GM19328 (cell line): ENCODE measurements around the gene RALGPS1.

ENCODE experiments used
- ATAC-seq: cut with Tn5 transposase; IDR thresholded peaks from one replicate; pipeline ENCODE4 v1.9.1; 2021; ENCODE audit warnings: mild to moderate bottlenecking, moderate library complexity; ENCODE audit not compliant: unreplicated experiment

The RALGPS1 gene

DNA sequence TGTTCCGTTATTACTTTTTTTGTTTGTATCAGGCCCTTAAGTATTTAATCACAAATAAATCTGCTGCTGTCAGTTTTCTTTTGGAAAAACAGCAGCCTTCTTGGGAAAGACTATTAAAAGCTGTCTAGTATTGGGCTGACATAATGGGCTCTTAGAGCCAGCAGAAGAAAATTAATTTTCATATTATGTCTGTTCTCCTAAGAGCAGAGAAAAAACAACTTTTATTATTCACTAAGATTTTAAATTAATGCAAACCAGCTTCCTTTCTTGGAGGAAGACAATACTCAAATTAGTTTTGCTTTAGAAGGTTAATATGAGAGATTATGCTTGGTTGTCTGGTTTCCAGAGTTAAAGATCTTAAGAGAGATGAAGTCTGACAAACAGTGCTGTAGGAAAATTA is 319.4 kb downstream of the RALGPS1 start:
- no peak for ATAC-seq

DNA sequence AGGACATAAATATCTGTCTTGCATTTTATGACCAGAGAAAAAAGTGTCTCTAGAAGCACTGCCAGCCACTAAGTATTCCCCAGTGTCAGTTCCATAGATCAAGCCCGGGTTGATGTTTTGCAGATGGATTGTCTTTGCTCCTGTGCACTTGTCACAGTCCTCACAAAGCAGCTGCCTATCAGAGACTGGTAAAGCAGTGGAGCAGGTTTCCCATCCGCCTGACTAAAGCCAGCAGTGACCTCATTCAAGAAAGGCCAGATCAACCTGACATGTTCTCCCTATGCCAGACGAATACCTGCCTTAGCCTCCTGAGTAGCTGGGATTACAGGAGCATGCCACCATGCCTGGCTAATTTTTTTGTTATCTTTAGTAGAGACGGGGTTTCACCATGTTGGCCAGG is 323.2 kb downstream of the RALGPS1 start:
- no peak for ATAC-seq

DNA sequence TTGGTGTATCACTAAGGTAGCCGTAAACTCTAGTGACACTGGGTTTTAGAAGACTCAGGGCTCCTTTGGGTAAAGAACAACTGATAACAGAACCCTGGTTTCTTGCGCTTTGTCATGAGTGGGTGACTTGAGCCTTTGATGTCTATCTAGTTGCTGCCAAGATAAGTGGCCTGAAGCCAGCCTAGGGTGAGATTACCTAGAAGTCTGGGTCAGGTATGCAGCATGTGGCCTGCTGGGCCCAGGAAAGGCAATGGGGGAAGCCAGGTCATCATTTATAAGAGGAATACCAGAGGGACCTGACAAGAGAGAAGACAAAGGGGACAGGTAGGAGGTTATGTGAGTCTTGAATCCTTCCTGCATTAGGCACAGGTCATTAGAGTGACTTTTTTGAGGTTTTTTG is 326.8 kb downstream of the RALGPS1 start:
- ATAC-seq, result no peak

DNA sequence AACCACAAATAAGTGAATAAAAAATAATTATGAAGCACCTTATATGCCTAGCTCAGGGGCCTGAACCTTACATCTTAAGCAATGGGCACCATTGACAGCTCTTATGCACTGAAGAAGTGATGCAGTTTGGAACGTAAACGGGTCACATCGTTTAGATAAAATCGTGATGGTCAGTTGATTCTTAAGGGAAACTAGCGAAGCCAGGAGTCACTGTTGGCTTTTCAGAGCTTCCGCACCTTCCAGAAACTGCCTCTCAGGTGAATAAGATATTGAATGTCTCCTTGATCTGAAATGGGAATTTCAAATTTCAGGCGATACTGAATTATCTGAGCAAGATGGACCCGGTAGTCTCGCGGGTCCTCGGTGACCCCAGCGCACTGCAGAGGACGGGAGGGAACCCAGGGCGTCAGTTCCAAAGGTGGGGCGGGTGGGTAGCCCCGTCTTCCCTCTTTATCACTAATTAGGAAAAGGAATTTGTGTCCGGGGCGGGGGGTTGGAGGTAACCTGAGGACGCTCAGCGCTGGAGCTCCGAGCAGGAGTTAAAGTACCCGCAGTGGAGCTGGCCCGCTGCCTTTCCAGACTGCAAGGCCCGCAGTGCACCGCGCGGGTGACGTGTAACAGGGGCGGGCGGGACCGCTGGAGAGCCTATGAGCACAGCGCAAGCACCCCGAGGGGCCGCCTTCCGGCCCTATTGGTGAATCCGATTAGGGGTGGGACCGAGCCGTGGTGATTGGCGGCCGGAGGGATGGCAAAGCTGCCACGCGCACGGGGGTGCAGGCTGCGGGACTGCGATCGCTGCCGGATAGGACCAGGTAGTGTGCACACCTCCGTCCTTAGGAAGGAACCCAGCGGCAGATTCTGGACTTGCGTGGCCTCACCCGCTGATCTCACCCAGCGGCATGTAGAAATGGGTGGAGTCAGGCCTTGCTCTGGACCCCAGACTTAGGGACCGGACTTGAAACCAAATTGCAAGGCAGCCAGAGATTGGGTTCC is 330.3 kb downstream of the RALGPS1 start:
- peak; percentile 100 for ATAC-seq

DNA sequence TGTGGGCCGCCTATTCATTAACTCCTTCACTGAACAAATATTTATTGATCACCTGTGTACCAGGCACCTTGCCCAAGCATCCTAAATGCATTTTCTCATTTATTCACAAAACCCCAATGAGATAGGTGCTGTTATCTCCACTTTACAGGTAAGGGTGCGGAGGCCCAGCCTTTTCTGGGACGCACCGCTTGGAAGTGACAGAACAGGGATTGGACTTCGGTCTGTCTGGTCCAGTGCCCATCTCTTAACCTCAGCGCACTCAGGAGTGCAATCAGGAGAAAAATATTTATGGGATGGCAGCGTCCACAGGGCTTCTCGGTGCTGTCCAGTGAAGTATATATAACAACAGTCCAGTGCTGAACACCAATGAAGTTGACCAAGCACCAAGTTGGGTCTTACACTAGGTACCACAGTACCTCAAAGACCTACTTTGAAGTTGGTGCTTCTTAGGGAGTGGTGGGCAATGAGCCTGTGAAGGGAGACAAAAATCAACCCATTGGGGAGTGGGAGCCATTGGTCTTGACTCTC is 331.1 kb downstream of the RALGPS1 start:
- ATAC-seq, result no peak

DNA sequence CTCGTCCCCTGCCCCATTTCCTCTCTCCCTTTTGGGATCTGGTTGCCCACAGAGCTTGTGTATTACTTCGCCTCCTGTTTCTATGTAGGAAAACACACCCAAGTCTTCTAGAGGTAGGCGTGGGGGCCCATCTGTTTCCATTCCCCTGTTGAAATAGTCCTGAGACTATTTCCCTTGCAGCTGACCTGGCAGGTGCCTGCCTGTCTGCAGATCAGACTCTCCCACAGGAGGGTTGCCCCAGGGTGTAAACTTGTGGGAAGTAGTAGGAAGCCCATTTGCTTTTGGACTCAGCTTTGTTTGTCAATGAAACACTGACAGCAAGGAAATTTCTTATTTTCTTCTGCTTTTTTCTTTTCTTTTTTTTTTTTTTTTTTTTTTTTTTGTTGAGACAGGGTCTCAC is 333.7 kb downstream of the RALGPS1 start:
- no peak for ATAC-seq

DNA sequence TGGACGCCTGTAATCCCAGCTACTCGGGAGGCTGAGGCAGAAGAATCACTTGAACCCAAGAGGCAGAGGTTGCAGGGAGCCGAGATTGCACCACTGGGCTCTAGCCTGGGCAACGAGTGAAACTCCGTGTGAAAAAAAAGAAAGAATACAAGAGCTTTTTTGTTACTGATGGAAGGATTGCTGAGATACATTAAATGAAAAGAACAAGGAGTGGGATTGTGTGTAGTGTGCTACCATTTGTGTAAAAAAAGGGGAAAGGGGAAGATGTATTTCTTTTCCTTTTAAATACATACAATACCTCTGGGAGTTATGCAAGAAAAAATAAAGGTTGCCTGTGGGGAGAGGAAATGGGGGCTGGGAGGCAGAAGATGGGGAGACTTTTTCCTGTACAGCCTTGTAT is 335.3 kb downstream of the RALGPS1 start:
- ATAC-seq, result no peak

DNA sequence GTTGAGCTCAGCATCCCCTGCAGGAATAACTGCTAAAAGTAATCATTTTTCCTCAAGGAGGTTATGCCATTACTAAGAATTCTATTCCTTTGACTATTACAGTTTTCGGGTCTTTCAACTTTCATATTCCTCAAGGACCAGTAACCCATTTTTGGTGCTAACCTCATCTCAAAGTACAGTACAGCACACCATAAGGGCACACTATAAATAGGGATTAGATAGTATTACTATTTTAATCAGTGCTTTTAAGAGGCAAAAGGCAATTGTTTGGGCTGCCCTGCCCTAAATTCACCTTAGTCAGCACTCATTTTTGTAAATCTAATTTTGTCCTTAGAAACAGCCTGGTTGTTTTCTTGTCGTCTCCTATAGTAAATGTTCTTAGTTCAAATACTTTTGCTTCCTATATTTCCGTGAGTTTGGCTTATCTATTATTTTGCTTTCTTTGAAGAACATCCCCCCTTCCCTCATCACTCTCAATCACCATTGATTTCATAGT is 336.4 kb downstream of the RALGPS1 start:
- no peak for ATAC-seq

DNA sequence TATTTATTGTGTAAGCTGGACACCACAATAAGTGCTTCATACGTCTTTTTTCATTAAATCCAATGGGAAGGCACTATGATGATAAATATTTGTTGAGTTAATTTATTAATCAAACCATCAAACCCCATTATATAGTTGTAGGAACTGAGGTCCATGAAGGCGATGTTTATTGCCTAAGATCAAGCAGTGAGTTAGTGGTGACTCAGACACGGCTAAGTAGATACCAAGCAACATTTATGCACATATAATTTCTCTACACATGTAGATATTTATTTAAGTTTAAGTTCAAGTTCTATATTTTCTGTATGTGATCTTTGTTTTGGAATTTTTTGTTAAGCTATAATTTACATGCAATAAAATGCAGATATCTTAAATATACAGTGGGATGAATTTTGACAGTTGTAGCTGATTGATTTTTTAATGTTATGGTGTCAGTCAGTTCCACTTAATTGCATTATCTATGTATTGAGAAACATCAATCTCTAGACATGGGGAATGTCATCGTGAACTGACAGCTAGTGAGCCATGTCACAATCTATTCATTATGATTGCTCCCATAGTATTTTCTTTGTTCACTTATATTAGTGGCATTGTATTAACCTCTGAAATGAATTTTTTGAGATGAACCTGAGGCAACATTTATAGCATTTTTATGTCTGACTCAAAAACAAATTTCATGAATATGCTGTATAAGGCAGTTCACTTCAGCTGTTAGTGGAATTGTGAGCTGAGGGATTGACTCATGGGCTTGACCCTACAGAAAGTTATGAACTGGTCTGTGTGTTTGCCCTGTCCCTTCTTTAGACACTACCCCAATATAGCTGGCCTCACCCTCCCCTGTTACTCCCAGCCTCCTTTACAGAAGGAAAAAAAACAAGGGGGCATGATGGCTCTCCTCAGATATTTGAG is 338.1 kb downstream of the RALGPS1 start:
- no peak for ATAC-seq

DNA sequence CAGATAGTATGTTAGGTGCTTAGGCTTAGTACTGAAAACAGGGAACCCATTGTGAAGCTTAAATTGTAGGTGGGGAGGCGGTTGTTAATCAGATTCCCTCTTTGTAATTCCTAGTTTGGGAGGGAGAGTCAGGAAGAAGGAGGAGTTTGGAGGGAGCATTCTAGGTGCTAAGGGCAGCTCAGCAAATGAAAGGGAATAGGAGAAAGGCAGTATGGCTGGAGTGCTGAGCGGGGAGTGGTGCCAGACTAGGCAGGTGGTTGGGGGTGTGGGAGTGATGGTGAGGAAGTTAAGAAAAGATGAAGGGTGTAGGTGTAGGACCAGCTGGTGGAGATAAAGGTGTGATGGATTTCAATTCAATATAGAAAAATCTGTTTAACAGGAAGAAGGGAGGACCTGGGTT is 338.9 kb downstream of the RALGPS1 start:
- no peak for ATAC-seq

DNA sequence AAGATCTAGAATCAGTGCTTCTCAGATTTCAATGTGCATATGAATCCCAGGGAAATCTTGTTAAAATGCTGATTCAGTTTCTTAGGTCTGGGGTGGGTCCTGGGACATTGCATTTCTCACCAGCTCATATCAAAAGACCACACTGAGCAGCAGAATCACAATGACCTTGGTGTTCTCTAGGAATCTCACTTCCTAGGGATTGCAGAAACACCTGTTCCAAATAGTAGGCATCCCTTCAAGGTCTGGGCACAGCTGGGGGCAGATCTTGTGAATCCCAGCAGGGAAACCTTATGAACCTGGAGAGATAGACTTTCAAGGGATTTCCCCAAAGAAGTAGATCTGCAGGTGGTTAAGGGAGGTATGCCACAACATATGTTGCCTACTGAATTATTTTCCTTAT is 341.1 kb downstream of the RALGPS1 start:
- ATAC-seq, result no peak

DNA sequence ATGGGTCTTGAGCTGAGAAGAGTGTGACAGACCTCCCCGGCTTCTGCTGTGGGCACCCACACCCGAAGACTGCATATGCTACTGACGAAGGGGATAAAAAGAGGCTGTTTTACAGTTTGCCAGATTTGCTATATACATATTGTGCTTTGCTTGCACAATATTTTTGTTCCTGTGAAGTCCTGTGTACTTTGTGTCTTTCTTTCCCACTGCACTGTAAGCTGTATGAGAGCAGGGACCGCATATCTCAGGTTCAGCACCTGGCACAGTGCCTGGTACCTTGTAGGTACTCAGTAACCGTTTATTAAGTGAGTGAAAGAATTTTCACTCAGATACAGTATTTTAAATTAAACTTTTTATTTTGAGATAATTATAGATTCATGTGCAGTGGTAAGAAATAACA is 341.7 kb downstream of the RALGPS1 start:
- no peak for ATAC-seq

DNA sequence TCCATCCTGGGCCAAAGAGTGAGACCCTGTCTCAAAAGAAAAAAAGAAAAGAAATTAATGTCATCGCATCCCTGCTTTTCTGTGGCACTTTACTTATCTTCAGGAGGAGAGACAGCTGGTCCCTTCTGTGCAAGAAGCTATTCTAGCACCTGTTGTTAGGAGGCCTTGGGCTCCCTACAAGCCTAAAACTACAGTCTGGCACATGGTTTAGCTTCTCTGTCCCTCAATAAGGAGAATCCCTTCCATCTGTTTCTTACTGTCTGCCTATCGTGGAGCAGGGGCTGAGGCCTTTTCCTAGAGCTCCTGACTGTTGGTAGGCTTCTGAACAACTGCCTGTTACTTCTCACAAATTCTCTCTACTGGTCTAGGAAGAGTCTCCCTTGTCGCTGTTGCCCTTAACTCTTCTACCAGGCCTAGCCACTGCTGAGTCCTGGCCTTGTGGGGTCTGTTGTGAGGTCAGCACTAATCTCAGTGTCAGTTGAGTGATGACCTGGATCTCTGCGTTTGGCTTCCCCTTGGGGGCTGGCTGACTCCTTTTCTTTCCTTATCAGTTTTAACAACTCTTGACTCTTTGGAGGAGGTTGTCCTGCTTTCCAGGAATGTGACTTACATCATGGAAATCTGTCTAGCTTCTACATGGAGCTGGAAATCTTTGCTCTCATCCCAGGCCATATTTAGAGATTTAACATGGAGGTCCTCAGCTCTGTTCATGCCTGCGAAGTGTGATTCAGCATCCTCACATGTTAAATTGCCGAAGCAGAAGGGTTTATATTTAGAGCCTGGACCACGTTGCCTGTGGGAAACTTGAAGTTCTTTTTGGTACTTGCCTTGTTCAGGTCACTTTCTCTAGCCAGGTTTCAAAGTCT is 344.3 kb downstream of the RALGPS1 start:
- ATAC-seq, result no peak

DNA sequence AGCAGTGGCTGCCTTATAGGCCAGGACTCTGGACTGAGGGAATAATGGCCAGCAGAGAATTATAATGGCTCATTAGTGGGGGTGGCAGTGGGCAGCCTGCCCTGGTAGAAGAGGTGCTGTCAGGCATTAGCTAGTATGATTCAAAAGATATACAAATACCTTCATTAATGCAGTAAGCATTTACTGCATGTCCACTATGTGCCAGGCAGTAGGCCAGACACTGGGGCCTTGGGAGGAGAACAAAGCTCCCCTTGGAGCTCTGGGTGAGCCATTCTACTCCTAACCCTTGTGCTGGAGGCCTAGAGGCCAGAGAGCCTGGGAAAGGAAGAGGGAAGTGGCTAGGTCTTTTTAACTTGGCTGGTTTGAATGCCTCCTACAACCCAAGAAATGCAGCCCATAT is 348.0 kb downstream of the RALGPS1 start:
- ATAC-seq, result no peak

DNA sequence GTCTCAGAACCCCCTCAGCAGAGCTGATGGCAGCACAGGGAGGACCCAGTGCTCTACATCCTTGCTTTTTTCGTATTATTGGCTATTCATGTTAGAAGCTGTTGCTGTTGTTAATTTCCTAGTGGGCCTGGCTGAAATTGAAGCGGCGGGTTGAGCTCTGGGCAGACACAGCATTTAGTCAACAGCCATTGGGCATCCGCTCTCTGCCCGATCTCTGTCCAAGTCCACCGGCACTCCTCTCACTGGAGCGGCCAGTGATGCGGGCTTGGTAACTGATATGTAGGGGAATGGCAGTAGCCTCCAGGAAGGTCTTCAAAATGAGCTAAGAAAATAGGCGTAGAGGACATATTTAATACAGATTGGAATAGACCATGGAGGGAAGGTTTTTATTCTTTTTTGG is 348.7 kb downstream of the RALGPS1 start:
- no peak for ATAC-seq

DNA sequence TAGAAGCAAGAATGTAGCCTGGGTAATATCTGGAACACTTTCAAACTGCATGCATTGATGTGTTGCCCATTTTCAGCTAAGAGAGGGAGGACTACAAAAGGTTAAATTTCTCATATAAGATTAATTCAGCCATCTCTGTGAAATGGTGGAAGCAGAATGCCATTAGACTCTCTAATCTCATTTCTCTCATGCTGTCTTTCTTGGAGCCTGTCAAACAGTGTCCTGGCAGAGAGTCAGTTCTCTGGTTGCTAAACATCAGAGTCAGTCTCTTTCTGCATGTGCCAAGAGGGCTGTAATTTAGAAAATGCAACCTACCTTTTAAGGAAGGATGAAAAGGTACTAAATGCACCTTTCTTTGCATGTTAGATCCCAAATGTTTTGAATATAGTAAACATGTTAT is 349.1 kb downstream of the RALGPS1 start:
- ATAC-seq, result no peak

DNA sequence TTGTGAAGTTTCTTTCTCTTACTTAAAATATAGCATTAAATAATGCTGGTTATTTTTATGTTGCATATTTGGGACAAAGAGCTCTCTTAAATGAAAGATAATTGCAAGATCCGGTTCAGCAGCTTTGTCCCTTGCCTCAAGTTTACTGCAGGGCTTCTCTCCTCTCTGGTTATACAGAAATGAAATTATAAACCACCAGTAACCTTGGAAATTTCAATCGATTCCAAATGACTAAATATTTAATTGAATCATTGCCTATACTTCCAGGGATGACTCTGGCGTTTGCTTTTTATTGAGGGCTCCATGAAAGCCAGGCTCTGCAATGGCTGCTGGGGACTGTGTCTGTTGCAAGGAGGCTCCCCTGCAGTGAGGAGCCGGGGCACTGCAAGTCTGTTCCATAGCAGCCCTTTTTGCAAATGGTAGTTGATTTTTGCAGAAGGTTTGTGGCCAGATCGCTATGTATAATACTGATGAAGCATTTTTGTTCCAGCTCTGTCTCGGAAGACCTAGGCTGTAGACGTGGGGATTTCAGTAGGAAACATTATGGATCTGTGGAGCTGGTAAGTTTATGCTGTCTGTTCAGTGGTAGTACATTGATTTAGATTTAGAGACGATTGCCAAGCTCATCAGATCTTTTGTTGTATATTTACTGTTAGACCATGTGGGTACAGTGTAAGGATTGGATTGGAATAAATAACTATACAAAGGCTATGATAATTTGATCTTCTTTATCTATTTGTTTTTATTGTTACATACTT is 350.1 kb downstream of the RALGPS1 start, which contains the start of gene GARNL3:
TSS of gene GARNL3 (plus strand) at position 313 of the 758 bp plus-strand sequence. CDS start at position 417, 104 bp downstream.
- no peak for ATAC-seq

DNA sequence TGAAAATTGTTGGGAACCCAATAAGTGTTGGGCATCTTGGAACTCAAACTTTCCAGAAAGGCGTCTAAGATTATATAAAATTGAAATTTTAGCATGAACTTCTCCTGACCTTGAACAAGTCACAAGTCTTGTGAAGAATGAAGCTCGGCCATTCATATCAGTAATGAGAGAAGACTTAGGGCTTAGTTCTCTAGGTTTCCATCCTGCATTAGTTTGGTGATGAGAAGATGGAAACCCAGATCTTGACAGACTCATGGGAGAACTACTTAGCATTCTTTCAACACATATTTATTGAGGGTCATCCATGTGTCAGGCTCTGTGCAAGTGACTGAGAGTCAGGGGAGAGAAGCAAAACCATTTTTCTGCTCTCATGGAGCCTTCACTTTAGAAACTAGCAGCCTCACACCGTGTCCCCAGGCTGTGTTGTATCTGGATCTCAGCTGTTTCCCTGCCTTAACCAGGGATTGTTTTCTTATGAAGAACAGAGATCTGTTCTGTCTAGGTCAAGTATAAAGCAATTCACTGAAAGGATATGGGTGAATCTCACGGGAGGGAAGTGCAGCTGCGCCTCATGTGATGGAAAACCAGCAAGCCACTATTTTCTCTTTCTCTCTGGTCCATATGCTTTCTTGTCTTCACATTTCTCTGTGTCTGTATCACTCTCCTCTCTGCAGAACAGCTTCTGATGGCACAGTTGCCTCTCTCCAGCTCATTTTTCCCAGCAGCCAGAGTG is 353.4 kb downstream of the RALGPS1 start:
- no peak for ATAC-seq

DNA sequence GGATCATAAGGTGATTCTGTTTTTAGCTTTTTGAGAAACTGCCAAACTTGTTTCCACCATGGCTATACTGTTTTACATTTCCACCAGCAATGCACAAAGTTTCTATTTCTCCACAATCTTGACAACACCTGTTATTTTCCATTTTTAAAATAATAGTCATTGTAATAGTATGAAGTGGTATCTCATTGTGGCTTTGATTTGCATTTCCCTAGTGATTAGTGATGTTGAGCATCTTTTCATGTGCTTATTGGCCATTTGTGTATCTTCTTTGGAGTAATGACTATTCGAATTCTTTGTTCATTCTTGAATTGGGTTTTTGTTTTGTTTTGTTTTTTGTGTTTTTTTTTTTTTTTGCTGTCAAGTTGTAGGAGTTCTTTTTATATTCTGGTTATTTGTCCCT is 354.9 kb downstream of the RALGPS1 start:
- no peak for ATAC-seq
